Endothelial cell of umbilical vein (primary cell): ENCODE data around the gene TNFRSF8.

Experiments used
- EZH2 ChIP-seq: IDR thresholded peaks from 2 replicates; pipeline ENCODE4 v1.6.1; 2012; ENCODE audit warnings: borderline replicate concordance, low read depth, mild to moderate bottlenecking, moderate library complexity, low read length, inconsistent platforms; ENCODE audit not compliant: severe bottlenecking
- GATA2 ChIP-seq: IDR thresholded peaks from 2 replicates; pipeline ENCODE4 v1.7.0; 2011; ENCODE audit warnings: low read depth, mild to moderate bottlenecking, moderate library complexity, mixed read lengths, low read length; ENCODE audit not compliant: insufficient read length, insufficient read depth
- POLR2A ChIP-seq: IDR thresholded peaks from 2 replicates; pipeline ENCODE4 v1.6.1; 2012; ENCODE audit warnings: low read depth, mild to moderate bottlenecking, control low read depth, low read length
- POLR2AphosphoS5 ChIP-seq: IDR thresholded peaks from 2 replicates; pipeline ENCODE4 v1.6.1; 2012; ENCODE audit warnings: low read depth, mild to moderate bottlenecking, control low read depth, low read length, moderate library complexity; ENCODE audit not compliant: insufficient read depth
- TF ChIP-seq, protein P1 (sequence below), 2 donors: IDR thresholded peaks; 1 replicate in 1 of 2; 2 replicates in 1 of 2; pipeline ENCODE4 v1.5.1; 2011; ENCODE audit warnings: low read length in 2 of 2, mild to moderate bottlenecking in 2 of 2, moderate library complexity in 2 of 2, control low read depth in 1 of 2, inconsistent platforms in 1 of 2, low read depth in 1 of 2; ENCODE audit not compliant: insufficient read depth in 1 of 2; ENCODE audit errors: extremely low read depth in 1 of 2
- TF ChIP-seq, protein P2 (sequence below): IDR thresholded peaks from 2 replicates; pipeline ENCODE4 v1.6.1; 2011; ENCODE audit not compliant: insufficient read depth, insufficient read length

DNA sequence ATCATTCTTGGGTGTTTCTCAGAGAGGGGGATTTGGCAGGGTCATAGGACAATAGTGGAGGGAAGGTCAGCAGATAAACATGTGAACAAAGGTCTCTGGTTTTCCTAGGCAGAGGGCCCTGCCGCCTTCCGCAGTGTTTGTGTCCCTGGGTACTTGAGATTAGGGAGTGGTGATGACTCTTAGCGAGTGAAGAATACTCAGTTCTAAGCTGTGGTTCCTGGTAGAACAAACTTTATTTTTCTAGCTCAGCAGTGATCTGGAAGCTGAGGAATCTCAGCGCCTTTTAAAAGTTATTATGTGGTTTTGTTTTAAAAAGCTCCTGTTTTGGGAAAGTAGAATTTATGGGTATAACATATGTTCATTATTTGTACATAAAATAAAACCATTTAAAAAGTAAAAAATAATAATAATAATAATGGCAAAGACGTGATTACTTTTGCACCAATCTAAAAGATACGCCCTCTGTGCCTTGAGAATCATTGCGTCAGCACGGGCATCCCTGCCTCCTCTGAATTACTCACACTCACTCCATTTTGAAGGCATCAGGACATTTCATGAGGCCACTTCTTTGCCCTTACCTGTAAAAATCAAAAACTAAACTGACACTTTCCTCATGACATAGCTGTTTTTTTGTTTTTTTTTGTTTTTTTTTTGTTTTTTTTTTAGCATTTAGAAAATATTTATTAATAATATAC lies 74.0 kb downstream of the TNFRSF8 start:
- TF ChIP-seq, protein P1, sequence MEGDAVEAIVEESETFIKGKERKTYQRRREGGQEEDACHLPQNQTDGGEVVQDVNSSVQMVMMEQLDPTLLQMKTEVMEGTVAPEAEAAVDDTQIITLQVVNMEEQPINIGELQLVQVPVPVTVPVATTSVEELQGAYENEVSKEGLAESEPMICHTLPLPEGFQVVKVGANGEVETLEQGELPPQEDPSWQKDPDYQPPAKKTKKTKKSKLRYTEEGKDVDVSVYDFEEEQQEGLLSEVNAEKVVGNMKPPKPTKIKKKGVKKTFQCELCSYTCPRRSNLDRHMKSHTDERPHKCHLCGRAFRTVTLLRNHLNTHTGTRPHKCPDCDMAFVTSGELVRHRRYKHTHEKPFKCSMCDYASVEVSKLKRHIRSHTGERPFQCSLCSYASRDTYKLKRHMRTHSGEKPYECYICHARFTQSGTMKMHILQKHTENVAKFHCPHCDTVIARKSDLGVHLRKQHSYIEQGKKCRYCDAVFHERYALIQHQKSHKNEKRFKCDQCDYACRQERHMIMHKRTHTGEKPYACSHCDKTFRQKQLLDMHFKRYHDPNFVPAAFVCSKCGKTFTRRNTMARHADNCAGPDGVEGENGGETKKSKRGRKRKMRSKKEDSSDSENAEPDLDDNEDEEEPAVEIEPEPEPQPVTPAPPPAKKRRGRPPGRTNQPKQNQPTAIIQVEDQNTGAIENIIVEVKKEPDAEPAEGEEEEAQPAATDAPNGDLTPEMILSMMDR (IDR thresholded peaks at IDR 0.05; ENCODE audit: extremely low read depth in 1 of 2, insufficient read depth in 1 of 2, low read depth in 1 of 2, low read length in 2 of 2) = no peak
- no peak for TF ChIP-seq POLR2A
- TF ChIP-seq POLR2AphosphoS5 = no peak
- TF ChIP-seq, protein P2, sequence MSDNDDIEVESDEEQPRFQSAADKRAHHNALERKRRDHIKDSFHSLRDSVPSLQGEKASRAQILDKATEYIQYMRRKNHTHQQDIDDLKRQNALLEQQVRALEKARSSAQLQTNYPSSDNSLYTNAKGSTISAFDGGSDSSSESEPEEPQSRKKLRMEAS = no peak
- no peak for TF ChIP-seq EZH2
- TF ChIP-seq GATA2 = no peak
